OCI-LY7 (cell line): ENCODE data around the gene RNF220. TPM values are rescaled to one million over a fixed set of nuclear protein-coding genes. Genes with fewer than 3 reads are reported as not detected.

ENCODE experiments used
- BruUV-seq: library from RNA; stranded (reverse); fragments of 400-500 nt; replicated peaks from 2 replicates; lab custom pipeline; 2021; lab: Mats Ljungman, UMichigan
- CTCF ChIA-PET: fragments of 300-600 bp; sonication (Branson Sonifier 250); formaldehyde crosslinking; loops from one replicate; lab custom pipeline; 2022; ENCODE audit warnings: antibody characterized with exemption; ENCODE audit not compliant: unreplicated experiment; lab: Charles Lee
- POLR2A ChIA-PET: fragments of 300-600 bp; sonication (Branson Sonifier 250); formaldehyde crosslinking; loops from one replicate; lab custom pipeline; 2022; ENCODE audit warnings: antibody characterized with exemption; lab: Charles Lee
- DNase-seq: peaks from one replicate; pipeline ENCODE4 v3.0.0-alpha.2; 2015; ENCODE audit warnings: low spot score
- H2AFZ ChIP-seq: fragments of 200-600 bp; sonication (generic), shearing (Covaris generic); 2 replicates; pipeline ENCODE4 v1.6.1; 2014; ENCODE audit warnings: mild to moderate bottlenecking, antibody characterized with exemption, low read length, moderate library complexity
- H3K27ac ChIP-seq: fragments of 200-600 bp; sonication (generic); 2 replicates; pipeline ENCODE4 v1.5.1; 2014; ENCODE audit warnings: mixed run types, low read depth, mild to moderate bottlenecking, moderate library complexity, low read length, inconsistent platforms; ENCODE audit not compliant: poor library complexity, severe bottlenecking
- H3K36me3 ChIP-seq: fragments of 200-600 bp; sonication (generic); 2 replicates; pipeline ENCODE4 v1.6.1; 2014; ENCODE audit warnings: mild to moderate bottlenecking, antibody characterized with exemption, low read length, moderate library complexity, mixed read lengths; ENCODE audit not compliant: insufficient read depth
- H3K4me1 ChIP-seq: fragments of 200-600 bp; sonication (generic); 2 replicates; pipeline ENCODE4 v1.5.1; 2014; ENCODE audit warnings: mild to moderate bottlenecking, low read length; ENCODE audit not compliant: insufficient read depth, poor library complexity, severe bottlenecking
- H3K4me2 ChIP-seq: fragments of 200-600 bp; sonication (generic); 2 replicates; pipeline ENCODE4 v1.6.1; 2014; ENCODE audit warnings: mild to moderate bottlenecking, low read length
- H3K4me3 ChIP-seq: fragments of 200-600 bp; sonication (generic); 2 replicates; pipeline ENCODE4 v1.5.1; 2014; ENCODE audit warnings: mild to moderate bottlenecking, low read depth, low read length; ENCODE audit not compliant: poor library complexity, severe bottlenecking
- H3K79me2 ChIP-seq: fragments of 200-600 bp; sonication (generic); 2 replicates; pipeline ENCODE4 v1.6.1; 2016; ENCODE audit warnings: low read depth, mild to moderate bottlenecking, low read length, moderate library complexity, mixed read lengths; ENCODE audit not compliant: insufficient read depth
- H3K9me2 ChIP-seq: fragments of 200-600 bp; sonication (generic); 2 replicates; pipeline ENCODE4 v1.6.1; 2016; ENCODE audit warnings: mild to moderate bottlenecking, low read length, mixed read lengths; ENCODE audit not compliant: insufficient read depth
- H3K9me3 ChIP-seq: fragments of 200-600 bp; sonication (generic); 2 replicates; pipeline ENCODE4 v1.6.1; 2014; ENCODE audit warnings: mild to moderate bottlenecking, mixed run types, low read length, mixed read lengths
- H4K20me1 ChIP-seq: fragments of 200-600 bp; sonication (generic); 2 replicates; pipeline ENCODE4 v1.6.1; 2014; ENCODE audit warnings: mild to moderate bottlenecking, antibody characterized with exemption, low read length, moderate library complexity, mixed read lengths; ENCODE audit not compliant: insufficient read depth
- CTCF ChIP-seq: fragments of 200-600 bp; sonication (generic); conservative IDR thresholded peaks from 2 replicates; pipeline ENCODE4 v1.5.1; 2014; ENCODE audit warnings: mild to moderate bottlenecking, antibody characterized with exemption, low read length, moderate library complexity, mixed read lengths
- EZH2phosphoT487 ChIP-seq: fragments of 200-600 bp; sonication (generic); IDR thresholded peaks from 2 replicates; pipeline ENCODE4 v1.6.1; 2018; ENCODE audit warnings: low read depth, borderline replicate concordance, mild to moderate bottlenecking, mixed run types, antibody characterized with exemption, low read length, moderate library complexity, mixed read lengths
- intact Hi-C: fragments of 100-400 bp; cut with micrococcal nuclease; formaldehyde crosslinking; loops from one replicate; pipeline ENCODE4 v1.10.0; 2022; ENCODE audit not compliant: unreplicated experiment
- total RNA-seq, 2 experiments: library from RNA; depleted of rRNA in 1 of 2; stranded (reverse); fragments of >200 nt in 1 of 2; shearing (Covaris generic) in 1 of 2; gene quantifications; 2 replicates each; pipeline ENCODE4 v1.2.3, GENCODE V29; 2014 to 2022

Gene RNF220
- total RNA-seq, 2 experiments from 2014 or later = 82.3 to 85.5 TPM

DNA sequence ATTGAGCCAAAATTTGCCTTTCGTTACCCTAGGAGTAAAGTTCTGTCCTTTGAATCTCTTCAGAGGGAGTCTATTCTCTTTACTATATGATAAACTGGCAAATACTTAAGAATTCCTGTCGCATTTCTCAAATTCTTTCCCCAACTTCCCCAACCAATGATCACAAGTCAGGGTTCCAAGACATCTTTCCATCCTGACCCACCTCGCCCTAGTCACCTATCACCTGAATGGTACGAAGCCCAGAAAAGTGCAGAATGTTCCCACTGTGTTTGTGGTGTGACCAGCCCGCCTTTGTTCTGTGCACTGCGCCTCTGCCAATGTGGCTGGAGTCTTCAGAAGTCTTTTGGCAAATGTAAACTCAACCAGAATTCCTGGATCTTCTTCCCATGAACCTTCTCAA lies 132.5 kb downstream of the RNF220 start:
- Histone ChIP-seq H3K79me2 (no peaks in the 10 kb centered on the region), H2AFZ (no peak overlapping the region), H3K27ac (no peak overlapping the region), H3K36me3 (no peaks in the 10 kb centered on the region), H3K4me1 (no peaks in the 10 kb centered on the region), H4K20me1 (no peaks in the 10 kb centered on the region), H3K4me3 (no peak overlapping the region), H3K9me3 (no peaks in the 10 kb centered on the region), H3K9me2 (no peaks in the 10 kb centered on the region), H3K4me2 (no peak overlapping the region)
- BruUV-seq = no TSS peak
- no peak for DNase-seq
- POLR2A ChIA-PET = no interaction called here
- intact Hi-C loops = no loop called here
- CTCF ChIA-PET = no interaction called here
- no peak for TF ChIP-seq CTCF
- TF ChIP-seq EZH2phosphoT487 = no peak

GRCh38 chr1:44537956-44538355 lies 132.9 kb downstream of the RNF220 start:
- Histone ChIP-seq H2AFZ (no peak overlapping the region), H3K4me1 (no peaks in the 10 kb centered on the region), H3K27ac (no peak overlapping the region), H3K4me2 (no peak overlapping the region), H3K79me2 (no peaks in the 10 kb centered on the region), H3K4me3 (no peak overlapping the region), H3K36me3 (no peaks in the 10 kb centered on the region), H3K9me2 (no peaks in the 10 kb centered on the region), H4K20me1 (no peaks in the 10 kb centered on the region), H3K9me3 (no peaks in the 10 kb centered on the region)
- BruUV-seq = no TSS peak
- TF ChIP-seq EZH2phosphoT487 (no peak), CTCF (no peak)
- no peak for DNase-seq
- POLR2A ChIA-PET = interaction anchor here (0.7 kb wide), 1 partner anchor 113 kb away, joined by 5 read pairs; no protein-coding TSS in a partner anchor
- intact Hi-C loops = no loop called here
- CTCF ChIA-PET = no interaction called here

DNA sequence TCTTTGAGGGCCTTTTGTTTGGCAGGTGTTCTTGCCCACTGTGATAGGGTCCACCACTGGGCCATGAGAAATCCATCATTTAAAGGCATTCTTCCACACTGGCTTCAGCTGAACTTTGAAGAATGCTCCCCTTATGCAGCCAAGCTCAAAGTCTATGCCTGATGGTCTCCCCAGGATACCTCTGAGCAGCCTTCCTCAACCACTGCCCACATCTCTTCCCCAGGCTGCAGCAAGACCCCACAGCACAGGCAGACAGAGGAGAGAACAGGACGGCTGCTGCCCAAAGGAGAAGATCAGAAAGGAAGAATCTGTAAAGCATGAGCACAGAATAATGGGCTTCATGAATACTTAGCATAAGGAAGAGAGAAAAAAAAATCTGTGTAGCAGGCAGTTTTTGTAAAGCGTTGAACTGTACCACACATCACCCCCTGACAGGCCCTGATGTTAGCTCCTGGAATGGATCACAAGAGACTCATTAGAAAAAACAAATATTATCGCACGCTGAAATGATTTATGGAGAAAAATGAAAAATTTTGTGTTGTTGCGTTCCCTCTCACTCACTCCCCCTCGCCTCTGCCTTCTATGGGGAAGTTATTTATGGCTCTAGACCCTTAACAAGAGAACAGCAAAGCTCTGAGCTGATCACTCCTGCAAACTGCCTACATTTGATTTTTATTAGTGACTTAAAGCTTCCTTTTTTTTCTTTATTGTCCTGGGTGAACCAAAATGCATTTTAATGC lies 135.1 kb downstream of the RNF220 start:
- no TSS peak for BruUV-seq
- Histone ChIP-seq H3K79me2 (no peaks in the 10 kb centered on the region), H2AFZ (no peak overlapping the region), H3K4me3 (no peak overlapping the region), H3K9me2 (no peaks in the 10 kb centered on the region), H3K4me1 (no peaks in the 10 kb centered on the region), H3K4me2 (no peak overlapping the region), H4K20me1 (no peaks in the 10 kb centered on the region), H3K9me3 (no peaks in the 10 kb centered on the region), H3K36me3 (no peaks in the 10 kb centered on the region), H3K27ac (no peak overlapping the region)
- no peak for DNase-seq
- intact Hi-C loops = no loop called here
- ChIA-PET POLR2A (no interaction called here), CTCF (no interaction called here)
- no peak for TF ChIP-seq CTCF
- no peak for TF ChIP-seq EZH2phosphoT487
